Body of pancreas (tissue), 4 donors: Measurements from ENCODE around the gene EYA4. TPM values are rescaled to one million over a fixed set of nuclear protein-coding genes. Genes with fewer than 3 reads are reported as not detected.

Source experiments
- ATAC-seq: fragments of 150-250 bp; one replicate; pipeline ENCODE4 v1.9.1; 2016
- DNase-seq, 4 donors: peaks; one replicate each; pipeline ENCODE4 v3.0.0-alpha.2; 2019
- H3K27ac ChIP-seq, 4 donors: fragments of 200-600 bp; sonication (generic); 1 replicate in 3 of 4; 2 replicates in 1 of 4; pipeline versions ENCODE4 v1.5.1 to v1.6.1; 2016 to 2019; ENCODE audit warnings: mild to moderate bottlenecking in 1 of 4, mixed read lengths in 1 of 4, moderate library complexity in 1 of 4
- H3K27me3 ChIP-seq, 2 donors: fragments of 200-600 bp; sonication (generic); one replicate each; pipeline ENCODE4 v1.6.0; 2016; ENCODE audit warnings: mild to moderate bottlenecking in 1 of 2
- H3K36me3 ChIP-seq, 2 donors: fragments of 200-600 bp; sonication (generic); replicated peaks in 1 of 2; 2 replicates each; pipeline ENCODE4 v1.5.1; 2016; ENCODE audit warnings: low read depth in 2 of 2; ENCODE audit not compliant: insufficient read depth in 1 of 2
- H3K4me1 ChIP-seq: fragments of 200-600 bp; sonication (generic); one replicate; pipeline ENCODE4 v1.6.0; 2016
- H3K4me3 ChIP-seq, 2 donors: fragments of 200-600 bp; sonication (generic); 1 replicate in 1 of 2; 2 replicates in 1 of 2; pipeline ENCODE4 v1.5.1; 2016 to 2019
- H3K9me3 ChIP-seq, 3 donors: fragments of 200-600 bp; sonication (generic); 1 replicate in 2 of 3; 2 replicates in 1 of 3; pipeline ENCODE4 v1.5.1; 2016
- POLR2A ChIP-seq, 3 donors: fragments of 450-650 bp; IDR thresholded peaks; one replicate each; pipeline ENCODE4 v1.6.1; 2016; ENCODE audit warnings: antibody characterized with exemption in 3 of 3, mild to moderate bottlenecking in 2 of 3
- WGBS, 2 donors: methylation state at CpG; one replicate each; pipeline ENCODE4 v1.1.5; 2017; 5-methylcytosine and 5-hydroxymethylcytosine counted together
- intact Hi-C: fragments of 100-400 bp; cut with DNase I; formaldehyde crosslinking; loops from one replicate; pipeline ENCODE4 v1.15.1; 2023
- total RNA-seq, 2 donors: library from RNA; depleted of rRNA; stranded (reverse); fragments of >200 nt; gene quantifications; one replicate each; pipeline ENCODE4 v1.1.0, GENCODE V29; 2016
- TF ChIP-seq, protein P1 (sequence below), 7 experiments: fragments of 450-650 bp in 4 of 7; fragments of 200-600 bp in 3 of 7; sonication (generic) in 3 of 7; IDR thresholded peaks; one replicate each; pipeline ENCODE4 v1.5.1; 2016 to 2019; ENCODE audit warnings: antibody characterized with exemption in 7 of 7

The EYA4 gene
- total RNA-seq, 2 donors from 2014 or later, result 0.26 to 5.3 TPM

DNA sequence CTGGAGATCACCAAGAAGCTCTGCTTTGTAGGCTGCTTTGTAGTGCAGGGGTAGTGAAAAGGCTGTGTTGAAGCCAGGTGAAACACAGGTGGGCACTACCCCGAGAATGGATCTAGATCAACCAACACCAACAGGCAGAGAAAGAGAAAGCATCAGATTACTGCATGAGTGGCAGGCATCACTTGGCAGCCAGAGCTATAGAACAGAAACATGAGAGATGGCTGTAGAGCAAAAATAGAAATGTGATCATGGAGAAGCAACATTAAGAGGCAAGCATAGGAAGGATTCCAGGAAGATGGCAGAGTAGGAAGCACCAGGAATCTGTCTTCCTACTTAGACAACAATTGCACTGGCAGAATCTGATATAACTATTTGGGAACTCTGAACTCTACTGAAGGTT lies 336.7 kb downstream of the EYA4 start:
- no peaks in the 10 kb centered on the region for H3K36me3 ChIP-seq
- ATAC-seq, result no peak

More for the DNA sequence above, 336.7 kb downstream of the EYA4 start:
- H3K9me3 ChIP-seq, result no peaks in the 10 kb centered on the region
- H3K4me1 ChIP-seq, result no peaks in the 10 kb centered on the region
- intact Hi-C loops, result no loop called here
- H3K27me3 ChIP-seq, result no peaks in the 10 kb centered on the region
- H3K4me3 ChIP-seq, result no peak overlapping the region
- WGBS, 2 donors, result 23 to 48% methylated on average over 1 of the region's 1 CpG
- DNase-seq, result no peak
- TF ChIP-seq POLR2A (IDR thresholded peaks at IDR 0.05), result no peak
- TF ChIP-seq, protein P1, sequence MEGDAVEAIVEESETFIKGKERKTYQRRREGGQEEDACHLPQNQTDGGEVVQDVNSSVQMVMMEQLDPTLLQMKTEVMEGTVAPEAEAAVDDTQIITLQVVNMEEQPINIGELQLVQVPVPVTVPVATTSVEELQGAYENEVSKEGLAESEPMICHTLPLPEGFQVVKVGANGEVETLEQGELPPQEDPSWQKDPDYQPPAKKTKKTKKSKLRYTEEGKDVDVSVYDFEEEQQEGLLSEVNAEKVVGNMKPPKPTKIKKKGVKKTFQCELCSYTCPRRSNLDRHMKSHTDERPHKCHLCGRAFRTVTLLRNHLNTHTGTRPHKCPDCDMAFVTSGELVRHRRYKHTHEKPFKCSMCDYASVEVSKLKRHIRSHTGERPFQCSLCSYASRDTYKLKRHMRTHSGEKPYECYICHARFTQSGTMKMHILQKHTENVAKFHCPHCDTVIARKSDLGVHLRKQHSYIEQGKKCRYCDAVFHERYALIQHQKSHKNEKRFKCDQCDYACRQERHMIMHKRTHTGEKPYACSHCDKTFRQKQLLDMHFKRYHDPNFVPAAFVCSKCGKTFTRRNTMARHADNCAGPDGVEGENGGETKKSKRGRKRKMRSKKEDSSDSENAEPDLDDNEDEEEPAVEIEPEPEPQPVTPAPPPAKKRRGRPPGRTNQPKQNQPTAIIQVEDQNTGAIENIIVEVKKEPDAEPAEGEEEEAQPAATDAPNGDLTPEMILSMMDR (IDR thresholded peaks at IDR 0.05), result no peak
- no peak overlapping the region for H3K27ac ChIP-seq
